KG1 (cell line): ENCODE measurements around the gene PRKG1.

Source experiments
- DNase-seq: peaks from one replicate; lab custom pipeline; 2025; lab: John Stamatoyannopoulos, UW

PRKG1 gene

DNA sequence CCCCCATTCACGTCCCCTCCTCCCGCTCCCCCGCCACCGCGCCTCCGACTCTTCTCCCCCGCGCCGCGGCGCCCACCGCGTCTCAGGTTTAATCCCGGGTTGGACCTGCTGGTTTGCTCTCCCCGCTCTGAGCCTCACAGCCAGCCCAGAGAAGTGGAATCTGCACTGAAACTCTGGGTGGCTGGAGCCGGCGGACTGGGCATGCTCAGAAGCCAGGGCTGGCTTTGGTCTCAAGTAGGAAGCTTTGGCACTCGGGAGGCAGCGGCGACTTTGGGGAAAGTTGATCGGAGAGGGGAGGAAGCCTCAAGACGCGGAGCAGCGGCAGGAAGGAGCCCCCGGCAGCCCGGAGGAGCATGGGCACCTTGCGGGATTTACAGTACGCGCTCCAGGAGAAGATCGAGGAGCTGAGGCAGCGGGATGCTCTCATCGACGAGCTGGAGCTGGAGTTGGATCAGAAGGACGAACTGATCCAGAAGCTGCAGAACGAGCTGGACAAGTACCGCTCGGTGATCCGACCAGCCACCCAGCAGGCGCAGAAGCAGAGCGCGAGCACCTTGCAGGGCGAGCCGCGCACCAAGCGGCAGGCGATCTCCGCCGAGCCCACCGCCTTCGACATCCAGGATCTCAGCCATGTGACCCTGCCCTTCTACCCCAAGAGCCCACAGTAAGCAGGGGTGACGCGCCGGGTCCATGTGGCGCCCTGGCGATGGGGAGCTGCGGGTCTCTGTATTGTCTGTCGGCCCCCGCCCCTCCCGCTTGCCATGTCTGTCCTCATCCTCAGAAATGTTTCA is at the start of gene PRKG1:
PRKG1 (plus strand) TSS at position 250 of the 791 bp plus-strand sequence.
- DNase-seq = no peak

DNA sequence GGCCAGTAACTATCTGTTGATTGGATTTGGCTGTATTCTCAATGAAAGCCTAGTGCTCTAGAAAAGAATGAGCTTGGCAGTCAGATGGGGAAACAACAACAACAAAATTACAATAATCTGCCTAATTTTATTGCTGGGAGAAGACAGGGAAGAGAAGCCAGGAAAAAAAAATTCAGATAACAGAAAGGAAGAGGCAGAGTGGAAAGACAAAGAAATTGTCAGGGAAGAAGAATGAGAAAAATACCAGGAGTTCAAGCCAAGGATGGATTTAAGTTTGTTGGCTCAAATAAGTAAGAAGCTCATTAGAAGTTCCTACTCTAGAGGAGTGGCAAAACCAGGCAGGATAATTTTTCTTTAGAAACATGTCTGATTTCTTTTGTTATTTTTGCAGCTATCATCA is 45.9 kb upstream of the PRKG1 start:
- no peak for DNase-seq

DNA sequence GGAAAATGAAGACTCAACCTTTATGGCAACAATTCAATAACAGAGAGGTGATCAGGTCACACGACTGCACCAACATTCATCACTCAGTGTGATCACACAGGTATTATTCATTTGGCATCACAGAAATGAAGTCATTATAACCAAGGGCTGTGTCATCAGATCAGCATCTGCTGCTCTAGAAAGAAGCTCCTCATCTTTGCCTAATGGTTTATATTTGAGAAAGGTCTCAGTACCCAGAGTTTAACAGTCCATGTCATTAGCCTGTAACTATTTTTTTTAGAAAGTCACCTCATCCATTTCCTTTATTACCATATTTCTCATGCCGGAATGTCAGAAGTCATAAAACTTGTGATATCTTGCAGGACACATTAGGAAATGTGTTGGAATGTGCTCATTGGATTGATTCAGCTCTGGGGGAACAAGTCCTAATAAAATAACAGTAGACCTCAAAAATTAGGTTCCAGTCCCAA is 45.1 kb upstream of the PRKG1 start:
- no peak for DNase-seq

DNA sequence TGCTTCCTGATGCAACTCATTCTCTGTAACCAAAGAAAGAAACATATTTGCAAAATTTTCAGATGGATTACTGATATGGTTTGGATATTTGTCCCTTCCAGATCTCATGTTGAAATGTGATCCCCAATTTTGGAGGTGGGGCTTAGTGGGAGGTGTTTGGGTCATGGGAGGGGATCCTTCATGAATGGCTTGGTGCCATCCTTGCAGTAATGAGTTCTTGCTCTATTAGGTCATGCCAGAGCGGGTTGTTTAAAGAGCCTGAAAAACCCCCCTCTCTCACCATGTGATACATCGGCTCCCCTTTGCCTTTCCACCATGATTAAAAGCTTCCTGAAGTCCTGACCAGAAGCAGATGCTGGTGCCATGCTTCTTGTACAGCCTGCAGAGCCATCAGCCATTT is 43.8 kb upstream of the PRKG1 start:
- DNase-seq = no peak

GRCh38 chr10:51031950-51032349 is 42.3 kb upstream of the PRKG1 start:
- DNase-seq = no peak

DNA sequence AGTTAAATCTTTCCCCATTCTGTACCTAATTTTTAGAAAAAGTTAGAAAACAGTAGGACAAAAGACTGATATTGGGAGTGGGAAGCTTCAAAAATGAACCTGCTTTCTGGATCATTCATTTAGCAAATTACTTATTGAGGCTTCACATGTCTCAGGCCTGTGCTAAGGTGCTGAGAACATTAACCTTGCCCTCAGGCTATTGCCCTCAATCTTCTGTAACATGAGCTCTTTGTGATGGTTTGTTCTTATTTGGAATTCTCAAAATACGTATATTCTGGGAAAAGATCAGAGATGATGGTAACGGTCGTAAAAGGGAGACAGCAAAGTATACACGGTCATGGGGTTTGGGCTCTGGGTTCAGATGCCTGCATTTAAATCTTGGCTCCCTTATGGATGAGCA is 39.5 kb upstream of the PRKG1 start:
- no peak for DNase-seq

GRCh38 chr10:51035344-51035743 is 38.9 kb upstream of the PRKG1 start:
- no peak for DNase-seq

DNA sequence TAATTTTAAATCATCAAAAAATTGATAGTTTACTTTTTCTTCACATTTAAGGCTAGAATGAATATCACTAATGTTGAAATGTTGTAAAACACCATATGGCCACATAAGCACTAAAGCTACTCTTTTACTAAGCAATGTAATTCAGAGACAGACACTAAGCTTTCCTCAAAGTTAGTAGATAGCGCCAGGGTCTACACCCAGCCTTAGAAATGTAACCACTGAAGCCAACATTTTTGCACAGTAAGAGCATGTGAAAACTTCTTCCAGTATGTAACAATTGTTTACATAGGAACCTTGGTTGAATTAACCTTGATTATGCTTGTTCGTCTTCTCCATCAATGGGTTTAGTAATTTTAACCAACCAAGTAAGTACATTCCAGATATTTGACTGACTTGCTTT is 28.4 kb upstream of the PRKG1 start:
- DNase-seq = no peak

DNA sequence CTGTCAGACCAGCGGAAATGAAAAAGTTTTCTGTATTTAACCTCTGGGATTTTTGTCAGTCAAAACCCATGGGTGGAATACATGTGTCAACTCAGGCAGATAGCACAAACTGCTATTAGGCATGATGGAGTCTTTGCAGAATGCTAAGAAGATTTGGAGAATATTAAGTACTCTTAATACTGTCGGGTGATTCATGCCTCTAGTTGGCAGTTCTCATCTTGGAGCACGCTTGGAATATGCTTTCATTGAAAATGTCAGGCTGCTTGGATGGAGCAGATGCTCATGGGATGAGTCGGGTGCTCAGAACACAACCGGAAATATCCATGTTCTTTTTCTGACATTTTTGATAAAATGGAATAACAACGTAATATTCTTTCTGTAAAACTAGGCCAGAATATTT is 27.6 kb upstream of the PRKG1 start:
- DNase-seq = no peak

DNA sequence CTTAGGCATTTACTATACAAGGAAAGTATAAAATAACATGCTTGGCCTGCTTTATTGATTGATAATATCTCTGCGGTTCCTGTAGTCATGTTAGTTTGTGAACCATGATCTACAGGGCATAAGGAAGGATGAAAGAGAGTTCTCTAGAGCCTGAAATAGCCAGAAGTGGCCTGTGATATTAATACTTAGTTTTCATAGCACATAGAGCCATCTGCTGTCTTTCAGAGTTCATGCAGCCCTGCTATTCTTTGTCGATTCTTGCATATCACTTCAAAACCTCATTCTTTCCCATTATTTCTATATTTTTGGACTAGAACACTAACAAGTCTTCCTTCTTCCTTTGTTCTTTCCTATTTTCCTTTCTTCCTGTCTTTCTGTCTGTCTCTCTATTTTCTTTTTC is 26.4 kb upstream of the PRKG1 start:
- DNase-seq = no peak

- DNase-seq = no peak
These were observed 25.5 kb upstream of the PRKG1 start for GRCh38 chr10:51048792-51049191.

DNA sequence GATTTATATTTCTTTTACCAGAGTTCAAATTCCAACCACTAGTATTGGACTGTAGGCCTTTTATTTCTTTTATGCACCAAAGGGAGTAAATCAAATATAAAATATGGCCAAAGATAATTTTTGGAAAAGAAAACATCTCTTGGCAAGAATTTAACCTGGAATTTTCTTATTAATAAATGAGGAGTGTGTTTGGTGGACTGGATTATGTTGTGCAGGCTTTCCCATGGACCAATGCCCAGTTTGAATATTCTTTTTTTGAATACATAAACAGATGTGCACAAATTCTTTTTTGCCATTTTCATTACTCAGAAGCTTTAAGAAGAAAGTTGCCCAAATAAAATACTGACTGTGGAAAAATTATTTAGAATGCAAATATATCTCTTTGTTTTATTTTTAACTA is 22.1 kb upstream of the PRKG1 start:
- no peak for DNase-seq

GRCh38 chr10:51057925-51058324 is 16.4 kb upstream of the PRKG1 start:
- DNase-seq = no peak

- DNase-seq = no peak
These were observed 11.1 kb upstream of the PRKG1 start for GRCh38 chr10:51063166-51063565.

DNA sequence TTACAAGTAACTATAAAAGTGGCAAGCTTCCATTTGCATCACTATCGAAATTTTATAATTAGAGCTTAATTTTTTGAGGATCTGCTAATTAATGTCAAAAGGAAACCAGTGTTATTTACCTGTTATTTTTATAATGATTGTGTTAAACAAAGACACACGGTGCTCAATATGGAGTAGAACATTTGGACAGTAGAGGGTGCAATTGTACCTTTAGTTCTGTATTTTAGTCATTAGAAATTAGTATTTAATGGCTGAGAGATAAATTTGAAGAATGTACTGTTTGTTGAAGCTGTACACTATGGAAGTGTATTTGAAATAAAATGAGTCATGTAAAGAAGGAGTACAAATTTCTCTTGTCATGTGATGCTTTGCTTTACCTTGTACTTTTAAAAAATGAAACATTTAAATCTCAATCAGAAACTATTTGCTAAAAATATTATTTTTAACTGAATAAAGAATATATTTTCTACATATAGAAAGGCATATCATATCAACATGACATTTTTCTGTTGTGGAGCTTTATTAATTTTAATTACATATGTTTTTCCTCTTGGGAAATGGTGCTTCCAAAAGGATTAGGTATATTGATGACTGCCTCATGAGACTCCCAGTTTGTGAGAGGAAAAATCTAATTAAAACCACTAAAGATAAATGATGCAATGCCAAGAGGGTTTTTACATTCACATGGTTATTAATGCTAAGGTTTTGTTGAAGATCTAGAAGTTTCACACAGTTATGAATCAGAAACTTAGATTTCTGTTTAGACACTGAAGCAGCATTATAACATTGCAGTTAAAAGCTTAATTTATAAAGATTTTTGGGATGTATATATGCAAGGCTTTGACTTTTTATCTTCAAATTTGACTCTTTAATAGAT is 10.4 kb upstream of the PRKG1 start:
- no peak for DNase-seq

DNA sequence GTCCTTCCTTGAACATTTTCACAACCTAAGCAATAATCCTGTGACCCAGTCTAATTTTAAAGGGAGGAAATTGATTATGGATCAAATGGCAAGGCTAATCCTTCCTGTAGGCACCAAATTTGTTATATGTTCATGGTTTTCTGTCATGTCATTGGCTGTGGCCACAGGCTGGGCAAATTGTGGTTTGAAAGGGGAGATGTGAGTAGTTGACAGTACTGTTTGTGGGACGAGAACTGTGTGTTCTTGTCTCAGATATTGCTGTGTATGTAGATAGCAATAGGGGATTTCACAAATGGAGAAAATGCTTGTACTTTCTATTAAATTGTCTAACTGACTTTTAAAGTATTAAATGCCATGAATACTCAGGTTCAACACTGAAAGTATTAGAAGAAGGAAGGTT is 8.1 kb upstream of the PRKG1 start:
- DNase-seq = no peak

GRCh38 chr10:51072210-51072609 is 2.1 kb upstream of the PRKG1 start:
- DNase-seq = no peak

DNA sequence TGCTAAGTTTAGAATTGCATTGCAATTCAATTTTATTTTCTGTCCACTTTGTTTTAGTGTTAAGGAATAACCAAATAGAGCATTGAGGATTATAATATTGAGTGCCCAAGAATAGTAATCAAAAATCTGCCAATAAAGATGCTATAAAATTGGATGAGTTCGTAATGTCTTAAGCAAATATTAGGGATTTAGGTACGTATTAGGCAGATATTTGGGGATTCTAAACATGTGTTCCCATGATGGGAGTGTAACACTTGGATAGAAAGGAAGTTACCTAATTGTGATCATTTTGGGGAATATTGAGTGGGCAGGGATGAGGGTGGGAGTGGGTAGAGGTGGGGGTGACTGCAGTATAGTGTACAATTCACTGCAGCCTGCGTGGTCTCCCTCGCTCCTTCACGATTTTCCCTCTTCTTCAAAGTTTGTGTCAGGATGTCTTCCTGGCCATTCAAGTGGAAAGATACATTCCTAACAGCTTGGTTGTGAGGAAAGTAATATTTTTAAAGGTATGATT is 1.3 kb upstream of the PRKG1 start:
- no peak for DNase-seq

- DNase-seq = no peak
These were observed 642 bp upstream of the PRKG1 start for GRCh38 chr10:51073453-51074237.

DNA sequence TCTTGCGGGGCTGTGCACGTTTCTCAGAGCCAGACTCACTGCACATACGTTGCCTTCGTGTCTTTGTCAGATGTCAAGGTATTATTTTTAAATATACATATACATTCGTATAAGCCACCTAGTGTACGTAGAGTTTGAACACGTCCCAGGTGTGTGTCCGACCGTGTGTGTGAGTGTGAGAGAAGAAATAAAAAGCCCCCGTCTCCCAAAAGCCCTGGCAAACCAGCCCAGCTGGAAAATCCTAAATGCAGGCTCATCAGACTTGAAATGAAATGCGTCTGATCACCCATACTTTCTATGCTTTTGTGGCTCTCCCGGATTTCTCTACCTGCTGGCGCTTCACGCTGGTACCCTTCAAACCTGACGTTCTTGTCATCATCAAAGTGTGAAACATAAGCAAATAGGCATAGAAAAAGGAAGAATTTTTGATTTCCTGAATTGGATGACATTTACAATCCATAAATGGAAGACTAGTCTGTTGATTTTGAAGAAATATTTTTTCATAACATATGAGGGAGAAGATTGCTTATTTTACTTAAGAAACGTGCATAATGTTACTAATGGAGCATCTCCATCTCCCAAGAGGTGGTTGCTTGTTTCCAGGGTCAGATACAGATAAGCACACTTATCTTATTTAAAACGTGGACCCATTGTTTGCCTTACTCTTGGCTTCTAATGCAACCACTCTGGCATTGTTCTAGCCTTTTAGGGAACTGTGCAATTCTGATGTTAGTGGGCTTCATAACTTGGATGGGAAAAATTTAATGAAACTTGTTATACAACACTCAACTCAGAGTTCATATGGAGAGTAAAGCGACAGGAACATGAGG is 971 bp downstream of the PRKG1 start:
- no peak for DNase-seq

DNA sequence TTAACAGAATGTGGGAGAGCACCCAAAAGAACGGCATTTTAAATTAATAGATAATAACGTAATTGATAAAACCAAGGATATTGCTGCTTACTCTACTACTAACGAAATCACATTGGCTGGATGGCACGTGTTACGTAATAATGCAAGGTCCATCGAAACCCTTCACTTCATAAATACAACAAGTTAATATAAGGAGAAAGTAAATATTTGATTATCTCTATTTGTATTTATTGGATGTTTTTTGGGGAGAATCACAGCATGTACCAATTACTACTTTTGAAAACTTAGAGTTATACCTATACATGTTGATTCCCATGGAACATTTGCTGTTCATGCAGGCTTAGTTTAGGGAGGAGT is 1.6 kb downstream of the PRKG1 start:
- no peak for DNase-seq
